ENCODE measurements around the gene LMBR1.

GRCh38 chr7:156684251-156684650 lies 208.7 kb downstream of the LMBR1 start:
- TF ChIP-seq, protein P1, sequence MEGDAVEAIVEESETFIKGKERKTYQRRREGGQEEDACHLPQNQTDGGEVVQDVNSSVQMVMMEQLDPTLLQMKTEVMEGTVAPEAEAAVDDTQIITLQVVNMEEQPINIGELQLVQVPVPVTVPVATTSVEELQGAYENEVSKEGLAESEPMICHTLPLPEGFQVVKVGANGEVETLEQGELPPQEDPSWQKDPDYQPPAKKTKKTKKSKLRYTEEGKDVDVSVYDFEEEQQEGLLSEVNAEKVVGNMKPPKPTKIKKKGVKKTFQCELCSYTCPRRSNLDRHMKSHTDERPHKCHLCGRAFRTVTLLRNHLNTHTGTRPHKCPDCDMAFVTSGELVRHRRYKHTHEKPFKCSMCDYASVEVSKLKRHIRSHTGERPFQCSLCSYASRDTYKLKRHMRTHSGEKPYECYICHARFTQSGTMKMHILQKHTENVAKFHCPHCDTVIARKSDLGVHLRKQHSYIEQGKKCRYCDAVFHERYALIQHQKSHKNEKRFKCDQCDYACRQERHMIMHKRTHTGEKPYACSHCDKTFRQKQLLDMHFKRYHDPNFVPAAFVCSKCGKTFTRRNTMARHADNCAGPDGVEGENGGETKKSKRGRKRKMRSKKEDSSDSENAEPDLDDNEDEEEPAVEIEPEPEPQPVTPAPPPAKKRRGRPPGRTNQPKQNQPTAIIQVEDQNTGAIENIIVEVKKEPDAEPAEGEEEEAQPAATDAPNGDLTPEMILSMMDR (IDR thresholded peaks at IDR 0.05) = no peak
- no peak for TF ChIP-seq POLR2A (IDR thresholded peaks at IDR 0.05)
